DMS53 (cell line): ENCODE measurements around the gene OVCH1.

ENCODE experiments used
- DNase-seq: peaks from one replicate; lab custom pipeline; 2025; lab: John Stamatoyannopoulos, UW

The OVCH1 gene

GRCh38 chr12:29497588-29497987 lies at the start of gene OVCH1:
TSS of gene OVCH1 (minus strand) at chr12:29497686. CDS start at chr12:29497686, 0 bp downstream.
- DNase-seq = no peak

- DNase-seq = no peak
These were observed 49.7 kb upstream of the OVCH1 start for GRCh38 chr12:29547151-29547632.

DNA sequence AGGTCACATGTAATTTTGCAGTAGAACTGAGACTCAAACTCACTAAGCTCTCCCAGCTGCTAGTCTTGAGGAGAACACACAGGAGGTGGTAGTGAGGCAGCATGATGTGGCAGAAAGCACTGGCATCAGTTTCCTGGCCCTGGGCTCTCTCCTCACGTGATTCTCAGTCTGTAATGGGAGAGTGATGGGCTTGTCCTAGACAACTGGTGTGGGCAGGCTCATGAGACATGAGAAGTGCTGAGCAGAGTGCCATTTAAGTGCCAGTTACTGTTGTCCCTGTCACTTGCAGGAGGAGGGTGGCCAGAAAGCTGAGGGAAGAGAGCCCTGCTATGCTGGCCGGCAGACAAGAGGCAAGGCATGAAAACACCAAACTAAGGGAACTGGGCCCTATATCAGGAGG lies 48.5 kb upstream of the OVCH1 start:
- no peak for DNase-seq

GRCh38 chr12:29545102-29545467 lies 47.6 kb upstream of the OVCH1 start:
- no peak for DNase-seq

DNA sequence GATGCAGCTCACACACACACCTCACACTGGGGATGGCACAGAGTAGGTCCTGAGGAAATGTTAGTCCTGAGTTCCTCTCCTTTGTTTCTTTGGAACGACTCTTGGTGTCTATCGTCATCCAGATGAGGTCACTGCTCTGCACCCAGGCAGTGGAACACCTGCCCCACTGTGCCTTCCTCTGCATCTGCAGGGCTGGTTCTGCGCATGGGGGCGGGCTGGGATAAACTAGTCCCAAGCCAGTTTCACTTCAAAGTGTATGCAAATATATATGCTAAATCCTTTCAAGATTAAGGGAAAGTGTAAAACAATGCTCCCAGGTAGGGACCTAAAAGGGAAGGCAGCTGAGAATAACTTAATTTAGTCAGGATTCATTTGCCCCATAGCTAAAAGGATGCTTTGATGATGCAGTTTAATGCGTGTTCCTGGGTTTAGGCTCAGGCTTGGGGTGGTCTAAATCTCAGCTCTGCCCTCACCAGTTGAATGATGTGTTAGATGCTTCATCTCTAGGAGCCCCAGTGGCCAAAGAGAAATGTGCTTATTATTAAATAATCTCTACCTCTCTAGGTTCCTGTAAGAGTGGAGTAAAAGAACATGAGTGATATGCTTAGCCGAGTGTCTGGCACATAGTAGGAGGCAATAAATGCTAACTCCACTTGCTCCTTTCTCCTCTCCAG lies 47.1 kb upstream of the OVCH1 start:
- peak; percentile 16 for DNase-seq

GRCh38 chr12:29543036-29543435 lies 45.5 kb upstream of the OVCH1 start:
- no peak for DNase-seq

GRCh38 chr12:29537298-29537697 lies 39.8 kb upstream of the OVCH1 start:
- no peak for DNase-seq

- DNase-seq = no peak
These were observed 37.4 kb upstream of the OVCH1 start for GRCh38 chr12:29534935-29535334.

GRCh38 chr12:29533815-29534489 lies 36.5 kb upstream of the OVCH1 start:
- DNase-seq = no peak

- DNase-seq = no peak
These were observed 34.0 kb upstream of the OVCH1 start for GRCh38 chr12:29531471-29531870.

DNA sequence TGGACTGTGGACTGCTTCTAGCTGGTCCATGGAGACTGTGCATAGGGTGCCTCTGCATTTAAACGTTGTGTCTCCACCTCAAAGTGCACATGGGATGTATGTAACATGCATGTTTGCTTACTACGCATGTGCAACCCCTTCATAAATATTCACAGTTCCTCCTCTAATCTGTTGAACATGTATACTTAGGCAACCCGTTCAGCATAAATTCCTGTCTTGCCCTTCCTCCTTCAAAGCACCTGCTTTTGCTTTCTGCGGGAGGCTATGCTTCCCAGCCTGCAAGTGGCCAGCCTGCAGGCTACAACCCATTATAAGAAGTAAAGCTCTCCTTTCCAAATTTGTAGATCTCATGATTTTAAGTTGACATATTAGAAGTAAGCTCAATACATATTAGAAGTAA lies 33.0 kb upstream of the OVCH1 start:
- no peak for DNase-seq

- DNase-seq = no peak
These were observed 30.7 kb upstream of the OVCH1 start for GRCh38 chr12:29528161-29528560.

DNA sequence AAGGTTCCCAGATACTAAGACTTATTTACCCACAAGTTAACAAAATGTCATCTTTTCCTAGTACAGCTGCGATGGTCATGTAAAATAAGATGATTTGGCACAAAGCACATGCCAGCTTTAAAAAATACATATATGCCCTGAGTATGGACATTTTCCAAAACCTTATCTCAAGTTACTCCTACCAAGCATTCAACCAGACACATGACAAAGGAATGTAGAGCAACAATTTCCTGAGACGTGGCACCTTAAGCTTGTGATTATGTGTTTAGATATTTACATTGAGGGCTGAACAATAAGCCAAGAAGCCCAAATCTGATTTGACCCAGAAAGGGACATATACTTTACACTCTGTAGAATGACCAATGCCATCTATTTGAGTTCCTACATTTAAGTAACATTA lies 24.5 kb upstream of the OVCH1 start:
- no peak for DNase-seq

DNA sequence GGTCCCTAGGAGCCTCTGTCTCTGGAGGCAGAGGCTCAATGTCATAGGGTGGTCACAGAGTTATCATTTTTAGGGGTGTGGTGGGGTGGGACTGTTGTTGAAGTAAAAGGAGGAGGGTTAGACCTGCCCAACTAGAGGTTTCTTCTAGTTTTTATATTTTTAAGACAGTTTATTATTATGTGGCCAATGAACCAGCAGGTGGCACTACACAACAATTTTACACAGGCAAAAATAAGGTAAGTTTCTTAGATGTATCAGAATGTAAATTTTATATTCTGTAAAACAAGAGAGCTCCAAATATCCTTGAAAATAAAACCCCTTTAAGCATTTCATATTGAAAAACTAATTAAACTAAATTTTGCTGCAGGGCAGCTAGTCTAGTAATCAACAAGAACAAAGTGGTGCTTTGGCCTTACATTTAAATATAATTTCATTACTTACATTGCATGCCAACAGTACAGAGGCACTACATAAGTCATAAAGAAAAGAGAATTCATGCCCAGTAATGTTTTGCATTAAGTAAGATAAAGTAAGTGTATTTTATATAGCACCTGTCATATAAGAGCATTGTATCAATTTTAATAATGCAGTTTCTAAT lies 22.2 kb upstream of the OVCH1 start:
- DNase-seq = peak; percentile 80

DNA sequence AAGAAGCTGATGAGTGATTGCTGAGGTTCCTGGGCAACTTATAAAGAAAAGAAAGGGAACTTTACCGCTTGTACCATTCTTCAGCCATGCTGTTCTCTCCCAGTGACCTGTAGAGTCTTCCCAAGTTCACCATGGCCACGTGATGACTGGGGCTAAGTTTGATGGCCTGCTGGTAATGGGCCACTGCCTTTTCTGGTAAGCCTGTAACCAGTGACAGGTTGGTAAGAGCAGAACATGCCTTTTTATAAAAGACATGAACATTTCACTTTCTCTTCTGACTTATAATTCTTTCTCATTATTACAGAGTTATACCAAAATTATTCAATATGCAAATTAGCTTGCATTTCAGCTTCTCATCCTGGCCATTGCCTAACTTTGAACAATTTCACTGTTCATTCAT lies 20.9 kb upstream of the OVCH1 start:
- no peak for DNase-seq

- DNase-seq = peak; percentile 43
These were observed 19.8 kb upstream of the OVCH1 start for GRCh38 chr12:29517264-29517663.

GRCh38 chr12:29516431-29516875 lies 19.0 kb upstream of the OVCH1 start:
- DNase-seq = no peak

DNA sequence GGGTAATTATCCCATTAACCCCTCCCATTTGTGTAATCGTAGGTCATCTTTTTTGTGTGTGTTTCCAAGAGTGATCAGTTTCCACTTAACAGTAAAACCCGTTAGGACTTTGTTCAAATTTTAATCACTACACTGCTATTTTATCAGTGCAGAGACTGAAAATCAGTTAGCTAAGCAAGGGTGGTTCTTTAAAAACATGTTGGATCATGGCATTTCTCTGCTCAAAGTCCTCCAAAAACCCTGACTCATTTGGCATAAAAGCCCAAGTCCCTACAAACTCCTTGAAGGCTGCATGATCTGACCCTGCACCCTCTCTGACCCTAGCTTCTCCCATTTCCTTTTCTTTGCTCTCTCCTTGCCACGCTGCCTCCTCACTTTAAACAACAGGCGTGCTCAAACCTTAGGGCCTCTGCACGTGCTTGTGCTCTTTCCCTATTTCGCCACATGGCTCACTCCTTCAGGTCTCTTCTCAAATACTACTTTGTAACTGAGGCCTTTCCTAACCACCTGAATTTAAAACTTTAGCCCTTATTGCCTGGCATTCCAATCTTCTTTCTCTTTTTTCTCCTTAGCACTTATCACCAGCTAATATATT lies 13.2 kb upstream of the OVCH1 start:
- DNase-seq = no peak

- DNase-seq = no peak
These were observed 12.0 kb upstream of the OVCH1 start for GRCh38 chr12:29509503-29509902.

DNA sequence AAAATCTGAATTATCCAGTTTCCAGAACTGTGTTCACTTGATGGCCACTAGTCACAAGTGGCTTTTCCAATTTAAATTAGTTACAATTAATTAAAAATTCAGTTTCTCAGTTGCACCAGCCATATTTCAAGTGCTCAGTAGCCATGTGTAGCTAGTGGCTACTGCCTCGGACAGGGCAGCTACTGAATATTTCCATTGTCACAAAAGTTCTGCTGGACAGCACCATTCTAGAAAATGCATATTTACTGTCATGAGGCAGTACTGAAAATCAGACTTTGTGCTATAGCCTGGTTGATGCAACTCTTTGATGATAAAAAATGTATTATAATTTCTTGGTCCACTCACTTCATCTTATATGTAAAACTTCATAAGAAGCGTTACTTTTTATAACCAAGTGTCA lies 11.5 kb upstream of the OVCH1 start:
- no peak for DNase-seq

- DNase-seq = no peak
These were observed 7.6 kb upstream of the OVCH1 start for GRCh38 chr12:29505122-29505521.

- DNase-seq = no peak
These were observed 5.8 kb upstream of the OVCH1 start for GRCh38 chr12:29503283-29503682.

DNA sequence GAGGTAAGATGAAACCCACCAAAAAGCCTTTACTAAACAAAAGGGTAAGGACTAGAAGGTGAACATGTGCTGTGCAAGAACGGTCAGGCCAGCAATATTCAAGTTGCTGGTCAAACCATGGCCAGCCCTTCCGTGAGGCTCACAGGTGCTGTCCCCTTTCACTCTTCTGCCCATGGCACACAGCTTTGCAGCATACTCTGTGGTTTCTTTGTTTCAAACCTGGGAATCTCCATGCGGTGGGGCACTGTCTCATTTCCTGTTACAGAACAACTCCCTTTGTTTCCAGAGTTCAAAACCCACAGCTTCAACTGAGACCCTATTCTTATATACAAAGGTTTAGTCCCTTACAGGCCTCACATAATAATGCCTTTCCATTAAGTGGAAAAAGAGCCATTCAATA lies 1.7 kb upstream of the OVCH1 start:
- DNase-seq = no peak
